GM12892 (cell line): ENCODE results near the gene PLA2G2D. TPM values are rescaled to one million over a fixed set of nuclear protein-coding genes. Genes with fewer than 3 reads are reported as not detected.

Experiments used
- DNase-seq: peaks from one replicate; pipeline ENCODE4 v3.0.0; 2011; ENCODE audit not compliant: insufficient read length
- FAIRE-seq: peaks from 2 replicates; lab custom pipeline; 2011; peaks lifted over from hg19 to GRCh38; lab: Jason Lieb, UNC
- POLR2A ChIP-seq: IDR thresholded peaks from 2 replicates; pipeline ENCODE4 v1.6.1; 2011; ENCODE audit warnings: low read depth, low read length, control low read depth
- POLR2AphosphoS5 ChIP-seq: IDR thresholded peaks from 2 replicates; pipeline ENCODE4 v1.6.1; 2011; ENCODE audit warnings: low read depth, low read length, control low read depth
- TAF1 ChIP-seq: IDR thresholded peaks from 2 replicates; pipeline ENCODE4 v1.6.1; 2011; ENCODE audit warnings: low read depth, mild to moderate bottlenecking, control low read depth, low read length, borderline replicate concordance
- polyA plus RNA-seq: library from polyadenylated mRNA; unstranded; fragments of >200 nt; gene quantifications from one replicate; pipeline ENCODE4 v1.2.1, GENCODE V29; 2012; ENCODE audit warnings: missing spikeins, inconsistent platforms; ENCODE audit not compliant: missing spikeins

PLA2G2D gene, protein sequence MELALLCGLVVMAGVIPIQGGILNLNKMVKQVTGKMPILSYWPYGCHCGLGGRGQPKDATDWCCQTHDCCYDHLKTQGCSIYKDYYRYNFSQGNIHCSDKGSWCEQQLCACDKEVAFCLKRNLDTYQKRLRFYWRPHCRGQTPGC
- 0.45 TPM for polyA plus RNA-seq

- TF ChIP-seq POLR2AphosphoS5 (no peak), POLR2A (no peak), TAF1 (no peak)
- FAIRE-seq (no peak), DNase-seq (no peak)
These were observed at the start of gene PLA2G2D for GRCh38 chr1:20119347-20119746. Gene PLA2G2D (minus strand): TSS chr1:20119536. CDS start chr1:20119498, 38 bp downstream.

GRCh38 chr1:20168564-20169491 is 49.5 kb upstream of the PLA2G2D start:
- FAIRE-seq: no peak
- TF ChIP-seq POLR2A (no peak), TAF1 (no peak), POLR2AphosphoS5 (no peak)
- no peak for DNase-seq

GRCh38 chr1:20167126-20167525 is 47.8 kb upstream of the PLA2G2D start:
- no peak for TF ChIP-seq TAF1
- TF ChIP-seq POLR2AphosphoS5: no peak
- no peak for TF ChIP-seq POLR2A
- FAIRE-seq: no peak
- no peak for DNase-seq

- TF ChIP-seq POLR2AphosphoS5 (no peak), TAF1 (no peak), POLR2A (no peak)
- DNase-seq (no peak), FAIRE-seq (no peak)
These were observed 46.7 kb upstream of the PLA2G2D start for GRCh38 chr1:20166051-20166450.

- FAIRE-seq (no peak), DNase-seq (no peak)
- no peak for TF ChIP-seq POLR2AphosphoS5
- no peak for TF ChIP-seq TAF1
- no peak for TF ChIP-seq POLR2A
These were observed 46.2 kb upstream of the PLA2G2D start for GRCh38 chr1:20165522-20165951.

DNA sequence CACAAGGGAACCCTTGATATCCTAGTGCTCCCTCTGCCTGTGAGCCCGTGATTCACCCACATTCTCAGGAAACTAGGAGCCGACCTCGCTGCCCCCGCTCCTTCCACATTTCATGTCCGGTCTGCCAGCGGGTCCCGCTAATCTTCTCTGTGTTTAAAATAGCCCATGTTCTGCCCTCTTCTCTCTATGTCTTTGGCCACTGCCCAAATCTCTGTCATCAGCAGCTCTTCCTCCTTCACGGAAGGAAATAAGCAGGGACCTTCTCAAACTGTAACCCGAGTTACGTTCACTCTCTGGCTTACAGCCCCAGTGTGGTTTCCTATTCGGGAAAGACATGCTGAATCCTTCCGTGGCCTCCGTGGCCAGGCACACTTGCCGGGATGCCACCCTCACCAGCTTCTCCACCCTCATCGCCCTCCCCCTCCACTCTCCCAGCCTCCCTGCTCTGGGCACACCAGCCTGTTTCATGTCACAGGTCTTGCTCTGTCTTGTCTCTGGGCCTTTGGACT is 45.4 kb upstream of the PLA2G2D start:
- TF ChIP-seq TAF1: no peak
- no peak for TF ChIP-seq POLR2AphosphoS5
- no peak for TF ChIP-seq POLR2A
- DNase-seq (no peak), FAIRE-seq (no peak)

DNA sequence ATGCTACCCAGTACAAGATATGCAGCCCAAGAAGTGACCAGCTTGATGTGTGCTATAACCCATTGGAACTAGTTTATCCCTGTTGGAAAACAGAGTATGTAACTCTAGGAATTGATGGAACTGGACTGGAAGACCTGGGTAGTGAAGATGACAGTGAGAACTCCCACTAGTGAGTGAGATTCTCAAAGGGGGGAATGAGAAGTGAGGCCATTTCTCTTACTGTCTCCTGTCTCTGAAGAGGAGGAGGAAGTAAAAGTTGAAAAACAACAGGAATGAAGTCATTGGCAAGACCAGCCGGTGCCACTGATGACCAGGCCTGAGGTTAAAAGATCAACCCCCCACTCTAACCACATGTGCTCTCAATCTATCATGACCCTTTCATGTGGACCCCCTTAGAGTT is 40.7 kb upstream of the PLA2G2D start:
- FAIRE-seq: no peak
- TF ChIP-seq POLR2AphosphoS5: no peak
- TF ChIP-seq TAF1: no peak
- no peak for TF ChIP-seq POLR2A
- DNase-seq: no peak

- DNase-seq (no peak), FAIRE-seq (no peak)
- TF ChIP-seq TAF1 (no peak), POLR2AphosphoS5 (no peak), POLR2A (no peak)
These were observed 39.2 kb upstream of the PLA2G2D start for GRCh38 chr1:20158358-20159070.

- DNase-seq (no peak), FAIRE-seq (no peak)
- no peak for TF ChIP-seq TAF1
- no peak for TF ChIP-seq POLR2A
- no peak for TF ChIP-seq POLR2AphosphoS5
These were observed 35.0 kb upstream of the PLA2G2D start for GRCh38 chr1:20154301-20154831.

DNA sequence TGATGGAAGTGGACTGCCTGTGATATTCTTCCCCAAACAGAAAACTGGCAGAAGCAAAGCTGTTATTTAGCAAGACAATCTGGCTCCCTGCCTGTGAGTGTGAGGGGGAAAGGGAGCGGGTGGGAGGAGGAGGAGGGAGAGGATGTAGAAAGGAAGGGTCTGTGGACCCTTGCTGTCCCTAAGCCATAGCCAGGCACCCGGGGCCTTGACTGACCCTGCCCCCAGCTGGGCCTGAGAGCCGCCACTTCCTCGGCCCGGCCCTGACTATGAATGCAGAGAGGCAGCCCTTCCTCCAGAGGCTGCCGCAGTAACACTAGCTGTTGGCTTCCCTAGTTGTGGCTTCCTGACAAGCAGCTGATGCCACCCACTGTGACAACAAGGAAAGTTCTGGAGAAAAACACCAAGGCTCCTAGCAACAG is 33.7 kb upstream of the PLA2G2D start:
- no peak for DNase-seq
- TF ChIP-seq POLR2AphosphoS5 (no peak), TAF1 (no peak), POLR2A (no peak)
- no peak for FAIRE-seq

- DNase-seq (no peak), FAIRE-seq (no peak)
- TF ChIP-seq TAF1: no peak
- no peak for TF ChIP-seq POLR2AphosphoS5
- no peak for TF ChIP-seq POLR2A
These were observed 33.2 kb upstream of the PLA2G2D start for GRCh38 chr1:20152599-20152930.
